ENCODE results near the gene PRDM15.

PRDM15 gene

GRCh38 chr21:41871293-41872030, 7.7 kb downstream of the PRDM15 start:
- TF ChIP-seq CTCF (IDR thresholded peaks at IDR 0.05; ENCODE audit: borderline replicate concordance, control extremely low read depth, extremely low read depth, insufficient read depth, missing control alignments), result no peak
- no peak for DNase-seq (ENCODE audit: low spot score)
- in situ Hi-C loops (cut with MboI; ENCODE audit: low sequenced_read_pairs, unreplicated experiment), result no loop called here

GRCh38 chr21:41869771-41870170, 9.4 kb downstream of the PRDM15 start:
- in situ Hi-C loops (cut with MboI; ENCODE audit: low sequenced_read_pairs, unreplicated experiment), result no loop called here
- TF ChIP-seq CTCF (IDR thresholded peaks at IDR 0.05; ENCODE audit: borderline replicate concordance, control extremely low read depth, extremely low read depth, insufficient read depth, missing control alignments), result no peak
- no peak for DNase-seq (ENCODE audit: low spot score)

GRCh38 chr21:41868062-41868710, 11.0 kb downstream of the PRDM15 start:
- in situ Hi-C loops (cut with MboI; ENCODE audit: low sequenced_read_pairs, unreplicated experiment), result no loop called here
- peak; percentile 64 for DNase-seq (ENCODE audit: low spot score)

GRCh38 chr21:41867313-41867712, 11.8 kb downstream of the PRDM15 start:
- in situ Hi-C loops (cut with MboI; ENCODE audit: low sequenced_read_pairs, unreplicated experiment), result no loop called here
- no peak for DNase-seq (ENCODE audit: low spot score)
- TF ChIP-seq CTCF (IDR thresholded peaks at IDR 0.05; ENCODE audit: borderline replicate concordance, control extremely low read depth, extremely low read depth, insufficient read depth, missing control alignments), result no peak

More at GRCh38 chr21:41868062-41868710, 11.0 kb downstream of the PRDM15 start:
- no peak for TF ChIP-seq CTCF (IDR thresholded peaks at IDR 0.05; ENCODE audit: borderline replicate concordance, control extremely low read depth, extremely low read depth, insufficient read depth, missing control alignments)

GRCh38 chr21:41866274-41866809, 12.8 kb downstream of the PRDM15 start:
- in situ Hi-C loops (cut with MboI; ENCODE audit: low sequenced_read_pairs, unreplicated experiment), result no loop called here
- TF ChIP-seq CTCF (IDR thresholded peaks at IDR 0.05; ENCODE audit: borderline replicate concordance, control extremely low read depth, extremely low read depth, insufficient read depth, missing control alignments), result no peak
- no peak for DNase-seq (ENCODE audit: low spot score)

- peak; percentile 77 for DNase-seq (ENCODE audit: low spot score)
- in situ Hi-C loops (cut with MboI; ENCODE audit: low sequenced_read_pairs, unreplicated experiment), result no loop called here
- TF ChIP-seq CTCF (IDR thresholded peaks at IDR 0.05; ENCODE audit: borderline replicate concordance, control extremely low read depth, extremely low read depth, insufficient read depth, missing control alignments), result no peak
Measured at GRCh38 chr21:41865002-41865777, 14.0 kb downstream of the PRDM15 start.

All from GM13976 (cell line).